HG02885 (cell line): ENCODE results near the gene PALD1.

Source experiments
- ATAC-seq: cut with Tn5 transposase; IDR thresholded peaks from one replicate; pipeline ENCODE4 v1.9.1; 2021; ENCODE audit warnings: mild to moderate bottlenecking; ENCODE audit not compliant: unreplicated experiment, poor library complexity

Gene PALD1

DNA sequence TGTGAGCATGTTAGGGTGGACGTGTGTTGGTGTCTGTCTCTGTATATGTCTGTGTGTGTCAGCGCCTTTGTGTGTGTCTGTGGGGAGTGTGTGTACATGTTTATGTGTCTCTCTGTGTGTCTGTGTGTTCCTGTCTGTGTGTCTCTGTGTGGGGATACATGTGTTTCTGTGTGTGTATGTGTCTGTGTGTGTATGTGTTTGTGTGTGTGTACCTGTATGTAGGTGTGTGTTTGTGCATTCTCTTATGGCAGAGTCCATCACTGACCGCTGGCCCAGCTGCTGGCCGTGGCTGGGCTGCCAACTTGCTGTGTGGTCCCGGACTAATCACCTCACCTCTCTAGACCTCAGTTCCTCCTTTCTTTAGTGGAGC is 54.6 kb downstream of the PALD1 start:
- no peak for ATAC-seq

DNA sequence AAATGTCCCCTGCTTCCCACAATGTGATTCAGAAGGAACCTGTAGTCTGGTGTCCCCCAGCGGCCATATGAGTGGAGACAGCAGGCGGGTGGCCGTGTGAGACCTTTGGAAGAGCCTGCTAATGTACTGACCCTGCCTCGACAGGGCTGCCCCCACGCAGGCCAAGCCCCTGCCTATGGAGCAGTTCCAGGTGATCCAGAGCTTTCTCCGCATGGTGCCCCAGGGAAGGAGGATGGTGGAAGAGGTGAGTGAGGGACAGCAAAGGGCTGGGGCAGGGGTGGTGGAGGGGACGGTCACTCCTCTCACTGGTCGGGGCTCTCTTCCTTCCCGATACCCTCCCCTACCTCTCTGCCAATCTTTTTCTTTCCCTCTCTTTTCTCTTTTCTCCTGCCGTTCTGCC is 55.7 kb downstream of the PALD1 start:
- no peak for ATAC-seq

DNA sequence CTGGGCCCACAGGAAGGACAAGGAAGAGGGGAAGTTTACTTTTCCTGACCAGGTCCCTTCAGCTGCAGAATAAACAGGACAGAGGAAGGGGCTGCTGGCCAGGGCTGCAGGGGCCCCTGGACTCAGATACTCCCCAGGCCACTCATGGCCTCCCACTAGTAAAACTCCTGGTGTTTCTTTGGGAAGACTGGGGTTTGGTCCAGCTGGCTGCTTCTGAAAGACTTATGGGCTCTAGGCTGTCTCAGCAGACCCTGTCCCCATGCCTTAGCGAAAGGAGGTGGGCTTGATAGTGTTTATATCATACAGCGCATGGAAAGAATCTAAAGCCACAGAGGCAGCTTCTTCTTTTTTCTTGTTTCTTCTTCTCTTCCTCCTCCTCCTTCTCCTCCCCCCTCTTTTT is 56.4 kb downstream of the PALD1 start:
- no peak for ATAC-seq

DNA sequence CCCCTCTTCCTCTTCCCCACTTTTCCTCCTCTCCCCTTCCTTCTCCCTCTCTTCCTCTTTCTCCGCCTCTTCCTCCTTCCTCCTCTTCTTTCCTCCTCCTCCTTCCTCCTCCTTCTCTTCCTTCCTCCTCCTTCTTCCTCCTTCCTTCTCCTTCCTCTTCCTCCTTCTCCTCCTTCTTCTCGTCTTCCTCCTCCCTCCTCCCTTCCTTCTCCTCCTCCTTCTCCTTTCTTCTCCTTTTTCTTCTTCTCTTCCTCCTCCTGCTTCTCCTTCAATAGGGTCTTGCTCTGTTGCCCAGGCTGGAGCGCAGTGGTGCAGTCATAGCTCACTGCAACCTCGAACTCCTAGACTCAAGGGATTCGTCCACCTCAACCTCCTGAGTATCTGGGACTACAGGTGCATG is 56.9 kb downstream of the PALD1 start:
- no peak for ATAC-seq

DNA sequence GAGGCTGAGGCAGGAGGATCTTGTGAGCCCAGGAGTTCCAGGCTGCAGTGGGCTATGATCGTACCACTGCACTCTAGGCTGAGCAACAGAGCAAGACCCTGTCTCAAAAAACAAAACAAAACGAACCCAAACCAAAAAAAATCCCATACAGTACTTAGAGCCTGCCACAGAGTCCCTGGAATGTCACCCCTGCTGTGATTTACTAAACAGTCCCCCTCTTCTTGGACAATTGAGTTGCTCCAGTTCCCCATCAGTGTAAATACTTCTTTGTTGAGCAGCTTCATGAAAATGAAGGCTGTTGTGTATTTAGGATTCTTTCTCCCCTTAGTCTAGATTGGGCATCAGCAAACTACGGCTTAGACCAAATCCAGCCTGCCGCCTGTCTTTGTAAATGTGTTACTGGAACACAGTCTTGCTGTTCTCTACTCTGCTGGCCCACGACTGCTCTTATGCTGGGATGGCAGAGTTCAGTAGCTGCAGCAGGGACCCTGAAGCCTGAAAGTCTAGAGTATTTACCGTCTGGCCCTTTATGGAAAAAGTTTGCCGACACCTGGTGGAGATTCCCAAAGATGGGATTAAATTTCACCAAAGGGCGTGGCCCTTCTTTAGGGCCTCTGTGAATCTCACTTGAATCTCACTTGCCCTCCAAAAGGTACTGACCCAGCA is 57.8 kb downstream of the PALD1 start:
- ATAC-seq, result no peak

DNA sequence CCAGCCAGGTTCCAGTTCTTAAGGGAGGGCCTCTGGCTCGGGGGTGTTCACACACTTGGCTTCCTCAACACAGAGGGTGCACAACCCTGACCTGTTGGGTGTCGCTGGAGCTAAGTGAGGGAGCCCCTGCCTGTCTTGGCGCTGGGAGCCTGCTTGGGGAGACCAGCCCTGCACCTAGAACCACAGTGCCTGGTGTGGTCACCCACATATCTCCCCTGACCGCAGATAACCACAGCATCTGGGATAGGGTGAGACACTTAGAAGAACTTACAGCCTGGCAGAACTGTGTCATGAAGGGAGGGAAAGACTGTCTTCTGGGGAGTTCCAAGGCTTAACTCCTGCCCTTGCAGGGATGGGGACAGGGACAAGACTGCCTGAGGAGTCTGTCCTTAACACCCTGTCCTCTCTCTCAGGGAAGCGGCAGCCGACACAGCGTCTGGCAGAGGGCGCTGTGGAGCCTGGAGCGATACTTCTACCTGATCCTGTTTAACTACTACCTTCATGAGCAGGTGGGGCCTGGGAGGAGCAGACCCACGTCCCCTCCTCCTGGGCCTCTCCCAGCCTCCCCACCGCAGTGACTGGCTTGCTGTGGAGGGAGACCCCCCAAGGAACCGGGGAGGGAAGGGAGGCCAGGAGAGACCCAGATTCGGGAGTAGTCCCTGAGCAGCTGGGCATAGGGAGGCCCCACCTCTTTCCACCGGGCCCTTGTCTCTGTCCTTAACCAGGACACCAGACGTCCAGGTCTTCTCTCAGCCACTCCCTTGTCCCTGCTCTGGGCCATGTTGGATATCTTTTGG is 59.0 kb downstream of the PALD1 start:
- ATAC-seq, result no peak

DNA sequence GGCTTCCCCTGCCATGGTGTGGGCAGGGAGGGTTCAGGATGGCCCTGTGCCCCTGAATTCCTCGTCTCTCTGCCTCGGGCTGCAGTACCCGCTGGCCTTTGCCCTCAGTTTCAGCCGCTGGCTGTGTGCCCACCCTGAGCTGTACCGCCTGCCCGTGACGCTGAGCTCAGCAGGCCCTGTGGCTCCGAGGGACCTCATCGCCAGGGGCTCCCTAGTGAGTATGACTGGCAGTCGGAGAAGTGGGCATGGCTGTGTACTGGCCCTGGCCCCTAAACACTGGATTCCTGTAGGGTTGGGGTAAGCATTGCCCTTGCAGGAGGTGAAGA is 59.6 kb downstream of the PALD1 start:
- no peak for ATAC-seq

DNA sequence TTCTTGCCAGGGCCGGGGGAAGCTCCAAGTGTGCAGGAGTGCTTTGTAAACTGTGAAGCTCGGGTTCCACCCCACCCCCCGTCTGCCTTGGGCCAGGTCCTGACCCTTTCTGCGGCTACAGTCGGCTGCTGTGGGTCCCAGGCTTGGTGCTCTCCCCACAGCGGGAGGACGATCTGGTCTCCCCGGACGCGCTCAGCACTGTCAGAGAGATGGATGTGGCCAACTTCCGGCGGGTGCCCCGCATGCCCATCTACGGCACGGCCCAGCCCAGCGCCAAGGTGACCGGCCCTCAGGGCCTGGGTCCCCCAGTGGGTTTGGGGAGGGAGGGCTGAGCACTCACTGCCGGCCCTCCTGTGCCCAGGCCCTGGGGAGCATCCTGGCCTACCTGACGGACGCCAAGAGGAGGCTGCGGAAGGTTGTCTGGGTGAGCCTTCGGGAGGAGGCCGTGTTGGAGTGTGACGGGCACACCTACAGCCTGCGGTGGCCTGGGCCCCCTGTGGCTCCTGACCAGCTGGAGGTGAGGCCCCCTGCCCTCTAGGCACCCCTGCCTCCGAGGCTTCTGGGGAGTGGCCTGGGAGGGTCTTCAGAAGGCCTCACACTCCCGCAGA is 60.3 kb downstream of the PALD1 start:
- ATAC-seq, result no peak

DNA sequence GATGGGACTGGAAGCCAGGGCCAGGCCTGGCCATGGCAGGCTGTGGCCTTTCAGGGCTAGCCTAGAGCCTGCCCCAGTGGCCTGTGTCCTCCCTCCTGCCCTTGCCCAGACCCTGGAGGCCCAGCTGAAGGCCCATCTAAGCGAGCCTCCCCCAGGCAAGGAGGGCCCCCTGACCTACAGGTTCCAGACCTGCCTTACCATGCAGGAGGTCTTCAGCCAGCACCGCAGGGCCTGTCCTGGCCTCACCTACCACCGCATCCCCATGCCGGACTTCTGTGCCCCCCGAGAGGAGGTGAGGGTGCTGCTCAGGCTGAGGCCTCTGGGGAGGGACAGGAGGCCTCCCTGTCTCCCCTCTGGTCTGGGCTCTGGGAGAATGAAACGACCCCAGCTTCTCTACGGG is 60.9 kb downstream of the PALD1 start:
- no peak for ATAC-seq

DNA sequence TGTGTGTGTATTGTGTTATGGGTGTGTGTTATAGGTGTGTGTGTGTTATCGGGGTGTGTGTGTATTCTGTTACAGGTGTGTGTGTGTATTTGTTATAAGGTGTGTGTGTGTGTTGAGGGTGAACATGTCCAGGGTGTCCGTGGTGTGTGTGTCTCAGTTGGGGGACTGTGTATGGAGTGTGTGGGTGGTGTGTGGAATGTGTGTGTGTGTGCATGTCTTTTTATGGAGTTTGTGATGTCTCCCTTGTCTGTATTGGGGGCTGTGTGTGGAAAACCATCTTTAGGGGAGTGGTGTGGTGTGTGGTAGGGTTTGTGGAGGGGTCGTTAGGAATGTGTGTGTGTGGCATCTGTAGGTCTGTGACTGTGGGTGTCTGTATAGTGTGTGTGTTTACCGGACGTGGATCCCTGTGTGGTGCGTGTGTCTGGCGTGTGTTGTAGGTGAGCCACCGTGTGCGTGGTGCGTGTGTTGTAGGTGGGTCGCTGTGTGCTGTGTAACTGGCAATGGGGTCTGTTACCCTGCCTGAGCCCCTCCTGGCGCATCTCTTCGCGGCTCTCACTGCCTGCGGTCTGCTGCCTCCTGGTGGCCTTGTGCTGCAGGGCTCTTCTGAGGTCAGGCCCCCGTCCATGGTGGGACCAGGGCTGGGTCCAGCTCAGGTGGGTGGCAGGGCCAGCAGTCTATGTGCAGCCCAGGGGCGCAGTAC is 61.7 kb downstream of the PALD1 start:
- ATAC-seq, result no peak

DNA sequence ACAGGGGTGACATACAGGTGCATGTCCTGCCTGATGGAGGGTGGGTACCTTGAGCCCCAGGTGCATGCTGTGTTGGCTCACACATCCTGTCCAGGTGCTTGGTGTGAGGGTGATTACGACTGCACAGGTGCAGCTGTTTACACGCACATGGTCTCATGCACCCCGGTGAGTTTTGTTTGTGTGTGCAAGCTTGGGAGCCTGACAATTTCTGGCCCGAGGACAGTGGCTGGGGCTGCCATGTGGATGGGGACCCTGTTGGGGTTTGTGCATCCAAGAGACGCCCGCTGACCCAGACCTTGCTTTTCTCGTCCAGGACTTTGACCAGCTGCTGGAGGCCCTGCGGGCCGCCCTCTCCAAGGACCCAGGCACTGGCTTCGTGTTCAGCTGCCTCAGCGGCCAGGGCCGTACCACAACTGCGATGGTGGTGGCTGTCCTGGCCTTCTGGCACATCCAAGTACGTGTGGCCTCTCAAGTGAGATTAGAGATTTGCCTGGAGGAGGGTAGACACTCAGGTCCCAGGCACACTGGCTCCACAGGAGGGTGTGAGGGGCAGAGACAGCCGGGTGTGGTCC is 62.3 kb downstream of the PALD1 start:
- ATAC-seq, result no peak

DNA sequence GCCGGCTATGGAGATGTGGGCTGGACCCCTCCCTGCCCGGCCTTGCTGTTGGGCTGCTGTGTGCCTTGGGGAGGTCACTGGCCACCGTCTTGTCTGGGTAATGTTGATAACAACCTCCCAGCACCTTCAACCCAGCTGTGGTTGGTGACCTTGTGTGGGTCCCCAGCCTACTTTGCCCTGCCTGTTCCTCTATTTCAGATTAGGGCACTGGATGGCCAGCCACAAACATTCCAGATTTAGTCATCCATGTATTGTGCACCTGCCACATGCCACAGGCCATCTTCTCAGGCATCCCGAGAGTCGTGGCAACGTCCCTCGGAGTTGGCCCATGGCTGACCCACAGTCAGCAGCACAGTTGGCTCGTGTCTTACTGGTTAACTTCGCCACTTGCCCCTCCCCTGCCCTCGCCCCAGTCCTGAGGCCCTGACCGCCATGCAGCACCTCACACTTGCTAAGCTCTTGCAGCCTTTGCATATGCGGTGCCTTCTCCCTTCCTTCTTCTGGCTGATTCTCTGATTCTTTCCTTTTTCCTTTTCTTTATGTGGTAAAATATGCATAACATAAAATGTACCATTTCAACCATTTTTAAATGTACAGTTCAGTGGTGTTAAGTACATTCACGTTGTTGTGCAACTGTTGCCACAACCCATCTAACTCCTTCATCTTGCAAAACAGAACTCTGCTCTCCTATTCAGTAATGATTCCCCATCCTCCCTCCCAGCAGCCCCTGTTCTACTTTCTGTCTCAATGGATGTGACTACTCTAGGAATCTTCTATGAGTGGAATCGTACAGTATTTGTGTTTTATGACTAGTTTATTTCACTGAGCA is 63.4 kb downstream of the PALD1 start:
- no peak for ATAC-seq

DNA sequence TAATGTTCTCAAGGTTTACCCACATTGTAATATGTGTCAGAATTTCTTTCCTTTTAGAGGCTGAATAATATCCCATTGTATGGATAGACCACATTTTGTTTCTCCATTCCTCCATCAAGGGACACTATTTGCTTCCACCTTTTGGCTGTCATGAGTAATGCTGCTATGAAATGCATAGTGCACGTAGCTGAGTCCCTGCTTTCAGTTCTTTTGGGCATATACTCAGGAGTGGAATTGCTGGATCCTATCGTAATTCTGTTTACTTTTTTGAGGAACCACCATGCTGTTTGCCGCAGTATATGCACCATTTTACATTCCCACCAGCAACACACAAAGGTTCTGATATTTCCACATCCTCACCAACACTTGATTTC is 64.0 kb downstream of the PALD1 start:
- no peak for ATAC-seq

DNA sequence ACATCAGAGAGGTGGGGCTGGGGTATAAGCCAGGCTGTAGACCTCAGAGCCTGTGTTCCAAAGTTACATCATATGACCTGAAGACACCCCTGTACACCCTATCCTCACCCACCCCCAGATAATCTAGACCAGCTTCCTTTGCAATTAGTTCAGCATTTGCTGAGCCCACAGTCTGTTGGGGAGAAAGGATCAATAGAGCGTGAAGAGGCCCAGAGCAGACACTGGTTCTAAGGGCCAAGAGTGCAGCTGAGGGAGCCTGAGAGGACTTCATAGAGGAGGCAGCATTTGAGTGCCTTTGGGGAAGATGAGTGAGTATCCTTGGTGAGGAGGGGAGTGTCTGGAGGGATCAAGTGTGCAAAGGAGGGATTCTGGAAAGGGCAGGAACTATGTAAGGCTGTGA is 65.3 kb downstream of the PALD1 start:
- ATAC-seq, result no peak

DNA sequence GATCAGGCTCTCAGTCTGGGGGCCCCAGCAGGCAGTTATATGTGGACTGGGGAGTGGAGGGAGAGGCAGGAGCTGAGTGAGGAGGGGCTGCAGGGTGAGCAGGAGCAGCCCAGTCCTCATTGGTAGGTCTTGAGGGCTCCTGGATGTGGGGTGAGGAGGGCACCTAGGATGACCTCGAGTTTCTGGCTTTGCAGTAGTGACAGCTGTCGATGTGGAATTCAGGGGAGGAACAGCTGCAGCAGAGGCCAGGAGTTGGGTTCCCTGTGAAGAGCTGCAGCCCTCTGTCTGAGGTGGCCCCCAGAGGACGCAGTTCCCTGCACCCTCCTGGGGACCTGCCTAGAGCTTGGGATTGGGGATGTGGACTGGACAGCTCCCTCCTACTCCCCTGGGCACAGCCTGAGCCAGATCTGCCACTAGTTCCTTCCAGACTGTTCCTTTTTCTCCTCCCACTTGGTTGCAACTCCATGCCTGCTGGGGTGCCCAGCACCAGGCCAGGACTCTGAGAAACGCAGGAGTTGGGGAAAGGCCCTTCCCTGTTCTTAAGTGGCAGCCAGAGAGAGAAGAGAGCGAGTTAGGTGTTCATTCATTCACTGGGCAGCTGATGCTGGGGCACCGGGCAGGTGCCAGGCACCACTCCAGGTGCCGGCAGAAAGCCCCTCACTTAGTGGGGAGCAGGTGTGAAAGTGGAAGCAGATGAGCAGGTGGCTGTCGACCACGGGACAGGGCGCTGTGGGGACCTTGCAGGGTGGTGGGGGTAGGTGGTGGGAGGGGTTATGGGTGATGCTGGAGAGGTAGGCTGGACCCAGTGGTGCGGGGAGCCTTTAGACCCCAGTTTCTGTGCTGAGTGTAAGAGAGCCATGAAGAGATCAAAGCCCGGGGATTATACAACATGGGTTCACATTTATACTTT is 66.1 kb downstream of the PALD1 start:
- no peak for ATAC-seq

DNA sequence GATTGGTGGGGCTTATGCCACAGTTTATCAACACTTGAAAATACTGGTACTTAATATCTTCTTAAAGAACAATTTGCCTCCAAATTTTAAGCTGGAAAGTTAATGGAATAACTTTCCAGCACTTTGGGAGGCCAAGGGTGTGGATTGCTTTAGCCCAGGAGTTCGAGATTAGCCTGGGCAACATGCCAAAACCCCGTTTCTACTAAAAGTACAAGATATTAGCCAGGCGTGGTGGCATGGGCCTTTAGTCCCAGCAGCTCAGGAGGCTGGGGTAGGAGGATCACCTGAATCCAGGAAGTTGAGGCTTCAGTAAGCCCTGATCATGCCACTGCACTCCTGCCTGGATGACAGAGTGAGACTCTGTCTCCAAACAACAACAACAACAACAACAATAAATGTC is 68.0 kb downstream of the PALD1 start:
- no peak for ATAC-seq

DNA sequence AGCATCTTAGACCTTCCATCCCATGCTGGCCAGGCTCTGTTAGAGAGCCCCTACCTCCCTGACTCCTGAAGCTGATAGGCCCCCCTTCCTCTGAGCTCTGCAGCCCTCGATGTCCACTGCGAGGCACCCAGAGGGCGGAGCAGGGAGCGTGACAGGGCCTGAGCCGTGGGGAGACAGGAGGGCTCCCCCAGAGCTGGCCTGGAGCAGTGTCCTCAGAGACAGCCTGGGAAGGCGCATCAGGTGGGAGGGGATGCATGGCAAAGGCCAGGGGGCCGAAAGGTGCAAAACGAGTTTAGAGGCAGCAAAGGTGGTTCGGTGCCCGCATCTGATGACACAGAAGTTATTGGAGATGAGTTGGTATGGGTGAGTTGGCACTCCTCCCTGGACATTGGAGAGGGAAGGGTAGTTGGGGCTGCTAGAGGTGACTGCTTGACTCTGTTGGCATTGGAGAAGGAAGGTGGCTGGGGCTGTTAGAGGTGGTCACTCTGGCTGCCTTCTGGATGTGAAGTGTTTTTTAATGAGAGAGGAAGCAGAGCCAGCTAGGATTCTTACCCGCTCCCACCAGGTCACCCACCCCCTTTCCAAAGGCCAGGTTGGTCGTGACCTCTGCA is 70.9 kb downstream of the PALD1 start:
- ATAC-seq, result no peak

DNA sequence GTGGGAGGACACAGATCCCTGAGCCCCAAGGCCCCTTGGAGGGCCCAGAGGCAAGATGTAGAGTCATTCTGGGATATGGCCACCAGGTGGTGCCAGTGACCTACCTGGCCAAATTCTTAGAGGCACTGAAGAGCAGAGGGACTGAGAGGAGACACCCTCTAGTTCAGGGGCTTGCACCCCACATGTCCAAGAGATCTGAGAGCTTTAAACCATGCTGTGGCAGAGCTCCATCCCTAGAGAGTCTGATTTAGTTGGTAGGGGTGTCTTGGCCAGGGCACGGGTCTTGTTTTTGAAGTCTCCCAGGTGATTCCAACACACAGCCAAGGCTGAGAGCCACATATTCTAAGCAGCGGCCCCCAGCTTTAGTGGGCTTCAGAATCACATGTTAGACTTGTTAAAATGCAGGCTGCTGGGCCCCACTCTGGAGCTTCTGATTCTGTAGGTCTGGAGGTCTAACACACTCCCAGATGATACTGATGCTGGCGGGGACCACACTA is 71.4 kb downstream of the PALD1 start:
- ATAC-seq, result no peak

DNA sequence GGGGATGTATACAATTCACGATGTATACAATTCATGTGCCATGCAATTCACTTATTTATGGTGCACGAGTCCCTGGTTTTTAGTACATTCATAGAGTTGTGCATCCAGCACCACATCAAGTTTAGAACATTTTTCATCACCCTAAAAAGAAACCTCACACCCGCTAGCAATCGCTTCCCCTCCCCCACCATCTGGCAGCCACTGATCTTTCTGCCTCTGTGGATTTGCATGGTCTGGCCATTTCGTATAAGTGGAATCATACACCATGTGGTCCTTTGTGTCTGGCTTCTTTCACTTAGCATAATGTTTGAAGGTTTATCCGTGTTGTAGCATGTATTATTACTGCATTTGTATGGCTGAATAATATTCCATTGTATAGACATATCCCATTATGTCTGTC is 71.9 kb downstream of the PALD1 start:
- no peak for ATAC-seq
